BE2C (cell line): Measurements from ENCODE around the gene SLFN5.

Experiments used
- DNase-seq: peaks from one replicate; pipeline ENCODE4 v3.0.0-alpha.2; 2020
- H3K27me3 ChIP-seq: fragments of 250-450 bp; sonication (Bioruptor Pico); 2 replicates; pipeline ENCODE4 v1.5.1; 2020; ENCODE audit warnings: mild to moderate bottlenecking
- H3K36me3 ChIP-seq: fragments of 250-450 bp; sonication (Bioruptor Pico); 2 replicates; pipeline ENCODE4 v1.5.1; 2020; ENCODE audit warnings: mild to moderate bottlenecking
- H3K4me1 ChIP-seq: fragments of 250-450 bp; sonication (Bioruptor Pico); 2 replicates; pipeline ENCODE4 v1.5.1; 2020
- H3K4me3 ChIP-seq: 2 replicates; pipeline ENCODE4 v1.5.1; 2011; ENCODE audit warnings: low read depth, low read length
- H3K9me3 ChIP-seq: fragments of 250-450 bp; sonication (Bioruptor Pico); 2 replicates; pipeline ENCODE4 v1.5.1; 2020
- CTCF ChIP-seq: IDR thresholded peaks from 2 replicates; pipeline ENCODE4 v1.5.1; 2012; ENCODE audit warnings: mild to moderate bottlenecking, low read depth, low read length

Gene SLFN5

GRCh38 chr17:35312346-35312745 is 69.5 kb downstream of the SLFN5 start:
- H3K27me3 ChIP-seq: peaks cover under 1% of the 10 kb centered on the region; the same call in 1 of the 2 replicates
- H3K4me3 ChIP-seq: no peak overlapping the region
- no peaks in the 10 kb centered on the region for H3K4me1 ChIP-seq
- no peaks in the 10 kb centered on the region; the same call in 1 of the 2 replicates for H3K9me3 ChIP-seq
- no peaks in the 10 kb centered on the region for H3K36me3 ChIP-seq
- no peak for TF ChIP-seq CTCF
- DNase-seq: no peak

- no peaks in the 10 kb centered on the region for H3K4me1 ChIP-seq
- no peaks in the 10 kb centered on the region for H3K36me3 ChIP-seq
- peaks cover 6% of the 10 kb centered on the region; the same call in 1 of the 2 replicates for H3K27me3 ChIP-seq
- no peaks in the 10 kb centered on the region; the same call in none of the 2 replicates for H3K9me3 ChIP-seq
- peak; percentile 79 for TF ChIP-seq CTCF
- H3K4me3 ChIP-seq: no peak overlapping the region
- peak; percentile 33 for DNase-seq
Measured at GRCh38 chr17:35312790-35313711, 70.2 kb downstream of the SLFN5 start.

- H3K36me3 ChIP-seq: no peaks in the 10 kb centered on the region
- no peaks in the 10 kb centered on the region for H3K4me1 ChIP-seq
- H3K9me3 ChIP-seq: no peaks in the 10 kb centered on the region; the same call in none of the 2 replicates
- peaks cover 6% of the 10 kb centered on the region; the same call in 1 of the 2 replicates for H3K27me3 ChIP-seq
- no peak for TF ChIP-seq CTCF
- DNase-seq: no peak
- no peak overlapping the region for H3K4me3 ChIP-seq
Measured at GRCh38 chr17:35313875-35314409, 71.1 kb downstream of the SLFN5 start.

- Histone ChIP-seq H3K9me3 (no peaks in the 10 kb centered on the region; the same call in none of the 2 replicates), H3K36me3 (no peaks in the 10 kb centered on the region), H3K27me3 (peaks cover 6% of the 10 kb centered on the region; the same call in 1 of the 2 replicates), H3K4me1 (no peaks in the 10 kb centered on the region), H3K4me3 (no peak overlapping the region)
- no peak for DNase-seq
- TF ChIP-seq CTCF: no peak
Measured at GRCh38 chr17:35314415-35315216, 71.7 kb downstream of the SLFN5 start.

- H3K4me1 ChIP-seq: no peaks in the 10 kb centered on the region
- H3K27me3 ChIP-seq: peaks cover 6% of the 10 kb centered on the region; the same call in 1 of the 2 replicates
- no peaks in the 10 kb centered on the region; the same call in none of the 2 replicates for H3K9me3 ChIP-seq
- H3K36me3 ChIP-seq: no peaks in the 10 kb centered on the region
- no peak for TF ChIP-seq CTCF
- DNase-seq: no peak
- H3K4me3 ChIP-seq: no peak overlapping the region
Measured at GRCh38 chr17:35315283-35315682, 72.4 kb downstream of the SLFN5 start.
